HG03135 (cell line): Measurements from ENCODE around the gene CT45A8.
"Not testable (repeated sequence)": the region's sequence is repeated elsewhere in the genome, so short reads cannot be mapped to it uniquely, and the experiment has no call there.

Source experiments
- ATAC-seq: cut with Tn5 transposase; IDR thresholded peaks from one replicate; pipeline ENCODE4 v1.9.1; 2021; ENCODE audit warnings: mild to moderate bottlenecking, moderate library complexity; ENCODE audit not compliant: unreplicated experiment

The CT45A8 gene, protein sequence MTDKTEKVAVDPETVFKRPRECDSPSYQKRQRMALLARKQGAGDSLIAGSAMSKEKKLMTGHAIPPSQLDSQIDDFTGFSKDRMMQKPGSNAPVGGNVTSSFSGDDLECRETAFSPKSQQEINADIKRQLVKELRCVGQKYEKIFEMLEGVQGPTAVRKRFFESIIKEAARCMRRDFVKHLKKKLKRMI

DNA sequence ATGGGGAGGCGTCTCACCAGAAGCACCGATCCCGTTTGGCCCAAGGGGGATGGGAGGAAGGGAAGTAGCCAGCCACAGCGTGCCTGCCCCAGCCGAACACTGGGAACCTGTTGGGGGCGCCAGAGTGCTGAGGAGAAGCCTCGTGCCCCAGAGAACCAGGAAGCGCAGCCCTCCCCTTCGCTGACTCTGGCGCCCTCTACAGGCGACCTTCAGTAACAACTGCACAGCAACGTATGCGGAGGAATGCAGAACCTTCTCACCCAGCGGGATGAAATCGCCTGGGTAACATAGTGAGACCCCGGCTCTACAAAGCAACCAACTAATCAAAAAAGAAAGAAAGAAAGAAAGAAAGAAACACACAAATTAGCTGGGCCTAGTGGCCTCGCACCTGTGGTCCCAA, at the start of gene CT45A8:
Gene CT45A8 (minus strand): TSS at position 101 of the 400 bp plus-strand sequence. CDS start 3,755 bp downstream, outside the sequence.
- not testable (repeated sequence) for ATAC-seq

DNA sequence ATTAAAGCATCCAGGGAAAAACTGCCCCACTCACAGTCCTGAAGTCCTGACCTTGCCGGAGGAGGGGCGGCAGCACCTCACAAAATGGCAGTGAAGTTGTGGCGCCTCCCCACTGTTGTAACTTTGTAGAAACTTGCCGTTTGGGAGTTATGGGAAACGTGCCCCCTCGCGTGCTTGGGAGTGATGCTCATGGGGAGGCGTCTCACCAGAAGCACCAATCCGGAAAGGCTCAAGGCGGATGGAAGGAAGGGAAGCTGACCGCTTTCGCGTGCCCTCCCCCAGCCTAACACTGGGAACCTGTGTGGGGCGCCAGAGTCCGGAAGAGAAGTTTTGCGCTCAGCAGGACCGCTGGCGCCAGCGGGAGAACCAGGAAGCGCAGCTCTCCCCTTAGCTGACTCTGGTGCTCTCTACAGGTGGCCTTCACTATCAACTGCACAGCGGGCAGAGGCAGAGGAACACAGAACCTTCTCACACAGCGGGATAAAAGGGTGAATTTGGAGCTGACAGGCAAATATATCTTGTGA, 39.0 kb upstream of the CT45A8 start, which contains the start of the genes CT45A10 and SAGE1:
Gene CT45A10 (minus strand): TSS at position 151 of the 524 bp plus-strand sequence. CDS start 8,100 bp downstream, outside the sequence.
Gene SAGE1 (plus strand): TSS at position 423 of the 524 bp plus-strand sequence. CDS start 2,527 bp downstream, outside the sequence.
- no peak for ATAC-seq

DNA sequence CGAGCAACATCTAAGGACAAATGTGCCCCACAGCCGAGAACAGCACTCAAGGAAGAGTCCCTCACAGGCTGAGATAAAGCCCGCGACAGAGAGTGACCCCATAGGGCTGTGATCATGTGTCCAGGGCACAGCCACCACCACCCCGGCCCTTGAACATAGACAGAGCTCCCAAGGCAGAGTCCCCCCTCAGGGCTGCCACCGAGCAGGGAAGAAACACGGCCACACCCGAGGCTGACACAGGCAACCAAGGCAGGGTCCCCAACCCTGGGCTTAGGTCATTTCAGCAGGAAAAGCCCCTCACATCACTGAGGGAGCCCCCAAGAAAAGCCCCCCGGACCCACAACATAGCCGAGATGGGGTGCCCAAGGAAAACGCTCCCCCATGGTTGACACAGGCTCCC, 38.4 kb upstream of the CT45A8 start:
- ATAC-seq, result no peak

DNA sequence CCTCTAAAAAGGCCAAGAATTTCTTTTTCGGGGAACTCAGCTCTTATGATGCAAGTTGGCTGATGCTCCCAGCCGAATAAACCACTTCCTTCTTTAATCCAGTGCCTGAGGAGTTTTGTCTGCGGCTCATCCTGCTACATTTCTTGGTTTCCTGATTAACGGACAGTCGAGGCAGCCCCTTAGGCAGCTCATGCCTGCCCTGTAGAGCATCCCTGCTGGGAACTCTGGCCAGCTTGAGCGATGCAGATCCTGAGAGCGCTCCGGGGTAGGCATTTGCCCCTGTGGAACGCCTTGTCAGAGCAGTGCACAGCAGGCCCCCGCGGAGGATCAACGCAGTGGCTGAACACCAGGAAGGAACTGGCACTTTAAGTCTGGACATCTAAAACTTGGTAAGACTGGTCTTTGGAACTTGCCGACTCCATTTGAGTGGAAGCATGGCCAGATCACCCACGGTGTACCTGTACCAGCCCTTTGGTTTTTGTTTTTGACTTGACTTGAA, 35.8 kb upstream of the CT45A8 start:
- ATAC-seq, result no peak

DNA sequence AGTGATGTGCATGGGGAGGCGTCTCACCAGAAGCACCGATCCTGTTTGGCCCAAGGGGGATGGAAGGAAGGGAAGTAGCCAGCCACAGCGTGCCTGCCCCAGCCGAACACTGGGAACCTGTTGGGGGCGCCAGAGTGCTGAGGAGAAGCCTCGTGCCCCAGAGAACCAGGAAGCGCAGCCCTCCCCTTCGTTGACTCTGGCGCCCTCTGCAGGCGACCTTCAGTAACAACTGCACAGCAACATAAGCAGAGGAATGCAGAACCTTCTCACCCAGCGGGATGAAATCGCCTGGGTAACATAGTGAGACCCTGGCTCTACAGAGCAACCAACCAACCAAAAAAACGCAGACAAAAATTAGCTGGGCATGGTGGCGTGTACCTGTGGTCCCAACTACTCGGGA, 34.6 kb upstream of the CT45A8 start:
- ATAC-seq, result not testable (repeated sequence)

DNA sequence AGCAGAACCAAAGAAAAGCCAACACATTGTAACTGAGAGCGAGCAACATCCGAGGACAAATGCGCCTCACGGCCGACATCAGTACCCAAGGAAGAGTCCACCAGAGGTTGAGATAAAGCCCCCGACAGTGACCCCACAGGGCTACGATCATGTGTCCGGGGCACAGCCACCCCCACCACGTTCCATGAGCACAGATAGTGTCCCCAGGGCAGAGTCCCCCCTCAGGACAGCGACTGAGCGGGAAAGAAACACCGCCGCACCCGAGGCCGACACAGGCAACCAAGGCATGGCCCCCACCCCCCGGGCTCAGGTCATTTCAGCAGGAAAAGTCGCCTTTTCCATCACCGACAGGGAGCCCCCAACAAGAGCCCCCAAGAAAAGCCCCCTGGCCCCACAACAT, 33.9 kb upstream of the CT45A8 start:
- ATAC-seq, result not testable (repeated sequence)

DNA sequence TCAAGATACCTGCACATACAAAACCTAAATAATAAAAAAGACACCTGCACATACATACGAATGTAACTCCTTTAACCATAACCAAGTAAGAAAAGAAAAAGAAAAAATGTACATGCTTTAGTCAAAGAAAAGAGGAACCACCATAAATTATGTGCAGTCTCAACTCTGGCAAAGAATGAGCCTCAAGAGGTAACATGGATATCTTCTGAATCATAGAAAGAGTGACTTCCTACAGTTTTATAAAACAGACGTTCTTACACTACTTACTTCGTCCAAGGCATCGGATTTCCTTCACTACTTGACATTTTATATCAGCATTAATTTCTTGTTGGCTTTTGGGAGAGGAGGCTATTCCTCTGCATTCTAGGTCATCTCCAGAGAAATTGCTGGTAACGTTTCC, 28.4 kb upstream of the CT45A8 start:
- not testable (repeated sequence) for ATAC-seq

DNA sequence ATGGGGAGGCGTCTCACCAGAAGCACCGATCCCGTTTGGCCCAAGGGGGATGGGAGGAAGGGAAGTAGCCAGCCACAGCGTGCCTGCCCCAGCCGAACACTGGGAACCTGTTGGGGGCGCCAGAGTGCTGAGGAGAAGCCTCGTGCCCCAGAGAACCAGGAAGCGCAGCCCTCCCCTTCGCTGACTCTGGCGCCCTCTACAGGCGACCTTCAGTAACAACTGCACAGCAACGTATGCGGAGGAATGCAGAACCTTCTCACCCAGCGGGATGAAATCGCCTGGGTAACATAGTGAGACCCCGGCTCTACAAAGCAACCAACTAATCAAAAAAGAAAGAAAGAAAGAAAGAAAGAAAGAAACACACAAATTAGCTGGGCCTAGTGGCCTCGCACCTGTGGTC, 17.4 kb upstream of the CT45A8 start, which contains the start of gene CT45A9:
Gene CT45A9 (minus strand): TSS at position 101 of the 400 bp plus-strand sequence. CDS start 3,751 bp downstream, outside the sequence.
- ATAC-seq, result not testable (repeated sequence)

DNA sequence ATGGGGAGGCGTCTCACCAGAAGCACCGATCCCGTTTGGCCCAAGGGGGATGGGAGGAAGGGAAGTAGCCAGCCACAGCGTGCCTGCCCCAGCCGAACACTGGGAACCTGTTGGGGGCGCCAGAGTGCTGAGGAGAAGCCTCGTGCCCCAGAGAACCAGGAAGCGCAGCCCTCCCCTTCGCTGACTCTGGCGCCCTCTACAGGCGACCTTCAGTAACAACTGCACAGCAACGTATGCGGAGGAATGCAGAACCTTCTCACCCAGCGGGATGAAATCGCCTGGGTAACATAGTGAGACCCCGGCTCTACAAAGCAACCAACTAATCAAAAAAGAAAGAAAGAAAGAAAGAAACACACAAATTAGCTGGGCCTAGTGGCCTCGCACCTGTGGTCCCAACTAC, 17.2 kb downstream of the CT45A8 start, which contains the start of gene CT45A7:
Gene CT45A7 (minus strand): TSS at position 101 of the 400 bp plus-strand sequence. CDS start 3,747 bp downstream, outside the sequence.
- ATAC-seq, result not testable (repeated sequence)

DNA sequence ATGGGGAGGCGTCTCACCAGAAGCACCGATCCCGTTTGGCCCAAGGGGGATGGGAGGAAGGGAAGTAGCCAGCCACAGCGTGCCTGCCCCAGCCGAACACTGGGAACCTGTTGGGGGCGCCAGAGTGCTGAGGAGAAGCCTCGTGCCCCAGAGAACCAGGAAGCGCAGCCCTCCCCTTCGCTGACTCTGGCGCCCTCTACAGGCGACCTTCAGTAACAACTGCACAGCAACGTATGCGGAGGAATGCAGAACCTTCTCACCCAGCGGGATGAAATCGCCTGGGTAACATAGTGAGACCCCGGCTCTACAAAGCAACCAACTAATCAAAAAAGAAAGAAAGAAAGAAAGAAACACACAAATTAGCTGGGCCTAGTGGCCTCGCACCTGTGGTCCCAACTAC, 34.4 kb downstream of the CT45A8 start, which contains the start of gene CT45A2:
Gene CT45A2 (minus strand): TSS at position 101 of the 400 bp plus-strand sequence. CDS start 3,747 bp downstream, outside the sequence.
- ATAC-seq, result not testable (repeated sequence)

DNA sequence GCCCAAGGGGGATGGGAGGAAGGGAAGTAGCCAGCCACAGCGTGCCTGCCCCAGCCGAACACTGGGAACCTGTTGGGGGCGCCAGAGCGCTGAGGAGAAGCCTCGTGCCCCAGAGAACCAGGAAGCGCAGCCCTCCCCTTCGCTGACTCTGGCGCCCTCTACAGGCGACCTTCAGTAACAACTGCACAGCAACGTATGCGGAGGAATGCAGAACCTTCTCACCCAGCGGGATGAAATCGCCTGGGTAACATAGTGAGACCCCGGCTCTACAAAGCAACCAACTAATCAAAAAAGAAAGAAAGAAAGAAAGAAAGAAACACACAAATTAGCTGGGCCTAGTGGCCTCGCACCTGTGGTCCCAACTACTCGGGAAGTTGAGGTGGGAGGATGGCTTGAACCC, 51.7 kb downstream of the CT45A8 start, which contains the start of gene CT45A6:
Gene CT45A6 (minus strand): TSS at position 101 of the 400 bp plus-strand sequence. CDS start 3,794 bp downstream, outside the sequence.
- not testable (repeated sequence) for ATAC-seq
